GM19372 (cell line): ENCODE results near the gene TBATA.

ENCODE experiments used
- ATAC-seq: cut with Tn5 transposase; IDR thresholded peaks from one replicate; pipeline ENCODE4 v1.9.1; 2021; ENCODE audit warnings: mild to moderate bottlenecking, low read depth, moderate library complexity; ENCODE audit not compliant: unreplicated experiment

Gene TBATA

DNA sequence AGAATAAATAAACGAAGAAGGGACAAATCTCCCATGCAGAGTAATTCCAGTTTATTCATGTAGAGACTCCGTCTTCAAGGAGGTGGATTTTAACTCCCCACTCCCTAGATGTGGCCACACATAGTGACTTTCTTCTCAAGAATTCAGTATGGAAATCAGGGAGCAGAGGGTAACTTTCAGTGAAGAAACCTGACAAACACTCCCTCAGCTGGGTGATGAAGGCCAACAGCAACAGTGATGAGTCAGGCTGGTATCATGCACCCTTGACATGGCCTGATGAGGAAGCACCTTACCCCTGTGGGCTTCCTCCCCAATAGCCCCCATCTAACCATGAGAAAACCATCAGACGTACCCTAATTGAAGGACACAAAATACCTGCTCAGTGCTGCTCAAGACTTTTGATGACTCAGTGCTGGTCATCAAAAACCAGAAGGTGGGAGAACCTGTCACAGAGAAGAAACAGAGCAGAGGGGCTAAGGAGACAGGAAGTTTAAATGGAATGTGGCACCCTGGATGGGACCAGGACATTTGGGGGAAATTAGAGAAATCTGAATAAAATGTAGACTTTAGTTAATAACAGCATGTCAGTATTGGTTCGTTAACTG is 62.3 kb downstream of the TBATA start:
- no peak for ATAC-seq
